Effector CD8-positive, alpha-beta T cell (primary cell): ENCODE results near the gene HS3ST5.
"Not testable (repeated sequence)": the region's sequence is repeated elsewhere in the genome, so short reads cannot be mapped to it uniquely, and the experiment has no call there.

ENCODE experiments used
- DNase-seq: peaks from one replicate; lab custom pipeline; 2025; lab: John Stamatoyannopoulos, UW

HS3ST5 gene

GRCh38 chr6:114151064-114151690 lies 191.6 kb downstream of the HS3ST5 start:
- DNase-seq = no peak

GRCh38 chr6:114149182-114149581 lies 193.6 kb downstream of the HS3ST5 start:
- DNase-seq = not testable (repeated sequence)

- DNase-seq = no peak
Measured at GRCh38 chr6:114144887-114145851, 197.7 kb downstream of the HS3ST5 start.

- no peak for DNase-seq
Measured at GRCh38 chr6:114142258-114142657, 200.6 kb downstream of the HS3ST5 start.

- no peak for DNase-seq
Measured at GRCh38 chr6:114140416-114140815, 202.4 kb downstream of the HS3ST5 start.

- no peak for DNase-seq
Measured at GRCh38 chr6:114138577-114139248, 204.1 kb downstream of the HS3ST5 start.

- DNase-seq = no peak
Measured at GRCh38 chr6:114135363-114135971, 207.4 kb downstream of the HS3ST5 start.

- no peak for DNase-seq
Measured at GRCh38 chr6:114133816-114134215, 209.0 kb downstream of the HS3ST5 start.

GRCh38 chr6:114131945-114132344 lies 210.9 kb downstream of the HS3ST5 start:
- DNase-seq = no peak

- DNase-seq = no peak
Measured at GRCh38 chr6:114125576-114125975, 217.2 kb downstream of the HS3ST5 start.

GRCh38 chr6:114121913-114122662 lies 220.7 kb downstream of the HS3ST5 start:
- no peak for DNase-seq

GRCh38 chr6:114119056-114119455 lies 223.8 kb downstream of the HS3ST5 start:
- DNase-seq = no peak

- no peak for DNase-seq
Measured at GRCh38 chr6:114115652-114116051, 227.2 kb downstream of the HS3ST5 start.

GRCh38 chr6:114108119-114109002 lies 234.5 kb downstream of the HS3ST5 start:
- no peak for DNase-seq

GRCh38 chr6:114106020-114106419 lies 236.8 kb downstream of the HS3ST5 start:
- no peak for DNase-seq

GRCh38 chr6:114101255-114101654 lies 241.6 kb downstream of the HS3ST5 start:
- no peak for DNase-seq

GRCh38 chr6:114100215-114100994 lies 242.4 kb downstream of the HS3ST5 start:
- no peak for DNase-seq

- DNase-seq = no peak
Measured at GRCh38 chr6:114096561-114097172, 246.2 kb downstream of the HS3ST5 start.

- no peak for DNase-seq
Measured at GRCh38 chr6:114092943-114093342, 249.9 kb downstream of the HS3ST5 start.
